ENCODE results near the gene GUCY1A1. TPM values are rescaled to one million over a fixed set of nuclear protein-coding genes. Genes with fewer than 3 reads are reported as not detected.

Gene GUCY1A1
- total RNA-seq, 2 donors from 2014 or later: 7.6 to 20.0 TPM

DNA sequence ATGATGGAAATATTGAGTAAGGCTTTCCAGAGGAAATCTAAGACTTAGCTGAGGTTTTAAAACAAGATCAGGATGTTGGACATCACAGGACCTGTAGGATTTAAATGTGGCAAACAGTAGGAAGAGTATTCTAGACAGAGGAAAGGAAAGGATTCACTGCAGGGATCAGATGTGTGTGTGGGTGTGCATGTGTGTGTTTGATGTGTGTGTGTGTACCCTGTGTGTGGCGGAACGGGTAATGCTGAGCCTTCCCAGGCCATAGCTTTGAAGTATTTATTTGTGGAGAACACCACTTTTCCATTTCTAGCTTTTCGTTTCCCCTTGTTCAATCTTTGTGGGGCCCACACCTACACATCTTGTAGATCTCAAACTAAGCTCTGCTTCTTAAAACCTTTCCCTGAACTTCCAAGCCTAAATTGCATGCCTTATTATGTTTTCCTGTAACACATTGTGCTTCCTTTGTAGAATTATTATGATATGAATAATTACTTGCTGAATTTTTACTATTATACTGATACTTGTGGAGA lies 6.9 kb downstream of the GUCY1A1 start:
- TF ChIP-seq POLR2A (IDR thresholded peaks at IDR 0.05): no peak
- TF ChIP-seq, protein P1, sequence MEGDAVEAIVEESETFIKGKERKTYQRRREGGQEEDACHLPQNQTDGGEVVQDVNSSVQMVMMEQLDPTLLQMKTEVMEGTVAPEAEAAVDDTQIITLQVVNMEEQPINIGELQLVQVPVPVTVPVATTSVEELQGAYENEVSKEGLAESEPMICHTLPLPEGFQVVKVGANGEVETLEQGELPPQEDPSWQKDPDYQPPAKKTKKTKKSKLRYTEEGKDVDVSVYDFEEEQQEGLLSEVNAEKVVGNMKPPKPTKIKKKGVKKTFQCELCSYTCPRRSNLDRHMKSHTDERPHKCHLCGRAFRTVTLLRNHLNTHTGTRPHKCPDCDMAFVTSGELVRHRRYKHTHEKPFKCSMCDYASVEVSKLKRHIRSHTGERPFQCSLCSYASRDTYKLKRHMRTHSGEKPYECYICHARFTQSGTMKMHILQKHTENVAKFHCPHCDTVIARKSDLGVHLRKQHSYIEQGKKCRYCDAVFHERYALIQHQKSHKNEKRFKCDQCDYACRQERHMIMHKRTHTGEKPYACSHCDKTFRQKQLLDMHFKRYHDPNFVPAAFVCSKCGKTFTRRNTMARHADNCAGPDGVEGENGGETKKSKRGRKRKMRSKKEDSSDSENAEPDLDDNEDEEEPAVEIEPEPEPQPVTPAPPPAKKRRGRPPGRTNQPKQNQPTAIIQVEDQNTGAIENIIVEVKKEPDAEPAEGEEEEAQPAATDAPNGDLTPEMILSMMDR (IDR thresholded peaks at IDR 0.05): no peak
- intact Hi-C loops (cut with DNase I): no loop called here
- Histone ChIP-seq H3K4me1 (peaks cover 34% of the 10 kb centered on the region), H3K27ac (peak overlapping the region in 1 of 4 donors; percentile 89), H3K9me3 (no peaks in the 10 kb centered on the region), H3K4me3 (no peak overlapping the region), H3K27me3 (no peaks in the 10 kb centered on the region), H3K36me3 (replicated peaks in 1 of 2; ENCODE audit: insufficient read depth in 1 of 2, low read depth in 2 of 2) (no peaks in the 10 kb centered on the region)
- ATAC-seq: no peak
- no peak for DNase-seq
- 74 to 82% methylated on average over 3 of the region's 3 CpGs for WGBS, 2 donors

DNA sequence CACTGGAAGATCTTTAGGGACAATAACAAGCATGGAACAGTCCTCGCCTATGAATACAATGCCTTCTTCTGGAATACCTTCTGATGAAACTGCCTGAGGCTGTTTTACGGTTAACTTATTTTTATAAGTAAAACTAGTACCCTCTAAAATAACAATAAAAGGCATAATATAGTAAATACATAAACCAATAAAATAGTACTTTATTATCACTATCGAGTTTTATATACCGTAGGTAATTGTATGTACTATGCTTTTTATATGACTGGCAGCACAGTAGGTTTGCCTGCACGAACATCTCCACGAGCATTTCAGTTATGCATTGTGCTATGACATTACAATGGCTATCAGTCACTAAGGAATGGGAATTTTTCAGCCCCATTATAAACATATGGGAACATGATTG lies 8.0 kb downstream of the GUCY1A1 start:
- H3K4me3 ChIP-seq: no peak overlapping the region
- no peaks in the 10 kb centered on the region for H3K9me3 ChIP-seq
- peaks cover 34% of the 10 kb centered on the region for H3K4me1 ChIP-seq
- H3K27ac ChIP-seq: no peak overlapping the region
- DNase-seq: no peak
- no peaks in the 10 kb centered on the region for H3K36me3 ChIP-seq (replicated peaks in 1 of 2; ENCODE audit: insufficient read depth in 1 of 2, low read depth in 2 of 2)
- intact Hi-C loops (cut with DNase I): no loop called here
- no peaks in the 10 kb centered on the region for H3K27me3 ChIP-seq
- 80 to 84% methylated on average over 6 of the region's 6 CpGs for WGBS, 2 donors
- no peak for ATAC-seq
- TF ChIP-seq, protein P1 (IDR thresholded peaks at IDR 0.05): no peak
- no peak for TF ChIP-seq POLR2A (IDR thresholded peaks at IDR 0.05)

DNA sequence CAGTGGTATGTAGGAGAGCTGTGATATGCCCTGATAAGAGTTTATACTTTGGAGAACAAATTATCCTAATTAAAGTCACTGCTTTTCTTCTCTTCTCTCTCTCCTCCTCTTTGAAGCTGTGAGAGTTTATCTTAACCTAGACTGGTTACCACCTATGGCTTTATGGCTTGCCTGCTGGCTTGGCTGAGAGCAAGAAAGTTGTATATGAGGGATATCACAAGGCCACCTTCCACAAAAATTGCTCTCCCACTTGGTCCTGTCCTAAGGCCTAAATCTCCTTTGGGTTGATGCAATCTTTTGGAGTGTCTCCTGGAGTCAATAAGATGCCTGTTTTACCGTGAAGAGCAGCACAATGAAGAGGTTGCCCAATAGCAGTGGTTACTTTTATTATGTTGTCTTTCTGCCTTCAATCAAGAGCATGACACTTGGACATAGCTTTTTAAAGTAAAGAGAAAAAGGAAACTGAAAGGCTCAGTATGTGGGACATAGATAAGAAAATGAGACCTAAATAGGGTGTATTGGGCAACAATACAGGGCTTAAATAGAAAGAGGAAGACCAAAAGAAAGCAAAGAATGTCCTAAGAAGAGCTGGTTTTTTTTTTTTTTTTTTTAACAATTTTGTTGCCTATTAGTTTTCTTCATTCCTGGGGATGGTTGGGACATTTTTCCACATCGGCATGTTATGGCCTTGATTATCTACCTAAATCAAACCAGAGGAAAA lies 9.2 kb downstream of the GUCY1A1 start:
- WGBS, 2 donors: 30 to 43% methylated on average over 2 of the region's 2 CpGs
- TF ChIP-seq, protein P1 (IDR thresholded peaks at IDR 0.05): no peak
- TF ChIP-seq POLR2A (IDR thresholded peaks at IDR 0.05): no peak
- Histone ChIP-seq H3K4me1 (peaks cover 27% of the 10 kb centered on the region), H3K36me3 (replicated peaks in 1 of 2; ENCODE audit: insufficient read depth in 1 of 2, low read depth in 2 of 2) (no peaks in the 10 kb centered on the region), H3K4me3 (no peak overlapping the region), H3K27me3 (no peaks in the 10 kb centered on the region), H3K27ac (peak overlapping the region in 3 of 4 donors; percentile 19 to 61 (median 58)), H3K9me3 (no peaks in the 10 kb centered on the region)
- intact Hi-C loops (cut with DNase I): no loop called here
- no peak for DNase-seq
- ATAC-seq: peak; percentile 33

DNA sequence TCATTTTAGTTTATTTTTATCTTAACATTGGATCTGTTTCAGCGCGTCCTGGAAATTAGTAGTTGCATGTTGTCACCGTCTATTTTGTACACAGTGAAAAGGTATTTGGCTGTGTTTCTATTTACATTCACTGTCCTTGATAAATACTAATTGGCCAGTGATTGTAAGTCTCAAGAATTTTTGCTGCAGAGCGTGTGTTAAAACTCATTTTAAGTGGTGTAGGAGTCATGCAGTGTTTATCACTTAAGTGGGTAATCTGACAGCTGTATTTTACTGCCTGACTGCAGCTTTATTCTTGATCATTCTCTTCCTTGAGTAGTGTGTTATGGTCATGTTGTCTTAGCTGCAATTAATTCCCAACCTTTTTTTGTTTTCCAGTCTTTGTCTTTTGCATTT lies 9.8 kb downstream of the GUCY1A1 start:
- H3K4me1 ChIP-seq: peaks cover 22% of the 10 kb centered on the region

More for the DNA sequence above, 9.8 kb downstream of the GUCY1A1 start:
- DNase-seq (no peak), ATAC-seq (no peak)
- no peaks in the 10 kb centered on the region for H3K9me3 ChIP-seq
- H3K27ac ChIP-seq: peak overlapping the region in 3 of 4 donors; percentile 19 to 61 (median 58)
- H3K36me3 ChIP-seq (replicated peaks in 1 of 2; ENCODE audit: insufficient read depth in 1 of 2, low read depth in 2 of 2): no peaks in the 10 kb centered on the region
- H3K4me3 ChIP-seq: no peak overlapping the region
- WGBS, 2 donors: 18 to 20% methylated on average over 4 of the region's 4 CpGs
- H3K27me3 ChIP-seq: no peaks in the 10 kb centered on the region
- intact Hi-C loops (cut with DNase I): no loop called here
- TF ChIP-seq, protein P1 (IDR thresholded peaks at IDR 0.05): no peak
- no peak for TF ChIP-seq POLR2A (IDR thresholded peaks at IDR 0.05)
